Right lung (tissue), 5 donors: ENCODE data around the gene STAT5A. TPM values are rescaled to one million over a fixed set of nuclear protein-coding genes. Genes with fewer than 3 reads are reported as not detected.

Experiments
- DNase-seq, 2 donors: peaks; one replicate each; pipeline ENCODE4 v3.0.0-alpha.2; 2013
- polyA plus RNA-seq, 5 donors: library from polyadenylated mRNA; unstranded; fragments of 120-200 nt; gene quantifications; one replicate each; pipeline versions ENCODE4 v1.2.1 to v1.2.3, GENCODE V29; 2013; ENCODE audit warnings: inconsistent platforms in 1 of 5, low replicate concordance in 1 of 5; ENCODE audit not compliant: insufficient read length in 5 of 5, insufficient read depth in 1 of 5

Gene STAT5A
- polyA plus RNA-seq, 5 donors: 6.9 to 13.7 (median 10.4) TPM

DNA sequence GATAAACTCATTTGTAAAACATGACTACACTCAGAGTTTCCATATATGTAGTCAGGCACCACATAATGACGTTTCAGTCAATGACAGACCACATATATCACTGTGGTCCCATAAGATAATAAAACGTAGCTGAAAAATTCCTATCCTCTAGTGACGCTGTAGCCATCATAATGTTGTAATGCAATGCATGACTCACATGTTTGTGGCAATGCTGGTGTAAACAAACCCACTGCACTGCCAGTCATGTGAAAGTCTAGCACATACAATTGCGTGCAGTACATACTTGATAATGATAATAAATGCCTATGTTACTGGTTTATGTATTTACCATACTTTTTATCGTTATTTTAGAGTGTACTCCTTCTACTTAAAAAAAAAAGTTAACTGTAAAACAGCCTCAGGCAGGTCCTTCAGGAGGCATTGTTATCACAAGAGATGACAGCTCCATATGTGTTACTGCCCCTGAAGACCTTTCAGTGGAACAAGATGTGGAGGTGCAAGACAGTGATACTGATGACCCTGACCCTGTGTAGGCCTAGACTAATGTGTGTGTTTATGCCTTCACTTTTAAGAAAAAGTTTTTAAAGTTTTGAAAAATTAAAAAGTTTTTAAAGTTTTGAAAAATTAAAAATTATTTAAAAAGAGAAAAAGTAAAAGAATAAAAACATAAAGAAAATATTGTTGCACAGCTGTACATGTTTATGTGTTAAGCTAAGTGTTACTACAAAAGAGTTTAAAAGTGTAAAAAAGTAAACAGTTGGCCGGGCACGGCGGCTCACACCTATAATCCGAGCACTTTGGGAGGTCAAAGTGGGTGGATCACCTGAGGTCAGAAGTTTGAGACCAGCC is 21.2 kb upstream of the STAT5A start:
- DNase-seq: no peak

DNA sequence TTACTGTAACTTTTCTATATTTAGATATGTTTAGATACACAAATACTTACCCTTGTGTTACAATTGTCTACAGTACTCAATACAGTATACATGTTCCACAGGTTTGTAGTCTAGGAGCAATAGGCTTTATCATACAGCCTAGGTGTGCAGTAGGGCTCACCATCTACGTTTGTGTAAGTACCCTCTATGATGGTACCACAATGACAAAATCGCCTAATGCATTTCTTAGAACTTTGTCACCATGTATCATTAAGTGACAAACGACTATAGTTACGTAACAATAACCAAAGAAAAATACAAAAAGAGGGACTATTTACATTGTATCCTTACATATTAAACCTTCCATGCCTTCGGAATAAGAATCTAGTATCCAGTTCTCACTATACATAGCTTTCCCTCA is 20.1 kb upstream of the STAT5A start:
- DNase-seq: no peak

DNA sequence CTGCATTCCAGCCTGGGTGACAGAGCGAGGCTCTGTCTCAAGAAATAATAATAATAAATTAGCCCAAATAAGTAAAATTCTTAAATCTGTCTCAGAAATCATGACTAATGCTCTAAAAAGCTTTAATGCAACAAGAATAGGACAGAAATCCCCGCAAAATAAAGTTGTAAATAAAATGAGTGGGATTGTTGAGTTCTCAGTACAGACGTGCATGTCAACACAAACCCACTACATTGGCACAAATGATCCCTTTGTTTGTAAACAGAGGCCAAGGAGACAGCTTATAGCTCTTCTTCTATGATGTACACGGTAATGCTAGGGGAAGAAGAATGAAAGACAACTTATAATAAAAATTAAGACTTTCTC is 18.1 kb upstream of the STAT5A start:
- no peak for DNase-seq

DNA sequence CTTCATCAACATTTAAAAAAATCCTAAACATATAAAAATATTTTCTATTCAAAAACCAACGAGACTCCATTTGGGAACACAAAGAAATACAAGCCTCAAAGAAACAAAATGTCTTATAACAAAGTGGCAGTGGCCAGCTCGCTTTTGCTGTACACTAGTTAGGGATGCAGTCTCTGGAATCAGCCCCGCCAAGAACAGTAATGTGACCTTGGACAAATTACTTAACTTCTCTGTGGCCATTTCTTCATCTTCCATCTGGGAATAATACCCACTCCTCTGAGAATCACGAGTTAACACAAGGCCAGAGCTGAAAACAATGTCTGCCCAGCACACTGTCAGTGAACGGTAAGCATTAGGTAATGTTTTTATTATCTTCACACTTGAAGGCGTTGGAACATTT is 17.7 kb upstream of the STAT5A start:
- no peak for DNase-seq

DNA sequence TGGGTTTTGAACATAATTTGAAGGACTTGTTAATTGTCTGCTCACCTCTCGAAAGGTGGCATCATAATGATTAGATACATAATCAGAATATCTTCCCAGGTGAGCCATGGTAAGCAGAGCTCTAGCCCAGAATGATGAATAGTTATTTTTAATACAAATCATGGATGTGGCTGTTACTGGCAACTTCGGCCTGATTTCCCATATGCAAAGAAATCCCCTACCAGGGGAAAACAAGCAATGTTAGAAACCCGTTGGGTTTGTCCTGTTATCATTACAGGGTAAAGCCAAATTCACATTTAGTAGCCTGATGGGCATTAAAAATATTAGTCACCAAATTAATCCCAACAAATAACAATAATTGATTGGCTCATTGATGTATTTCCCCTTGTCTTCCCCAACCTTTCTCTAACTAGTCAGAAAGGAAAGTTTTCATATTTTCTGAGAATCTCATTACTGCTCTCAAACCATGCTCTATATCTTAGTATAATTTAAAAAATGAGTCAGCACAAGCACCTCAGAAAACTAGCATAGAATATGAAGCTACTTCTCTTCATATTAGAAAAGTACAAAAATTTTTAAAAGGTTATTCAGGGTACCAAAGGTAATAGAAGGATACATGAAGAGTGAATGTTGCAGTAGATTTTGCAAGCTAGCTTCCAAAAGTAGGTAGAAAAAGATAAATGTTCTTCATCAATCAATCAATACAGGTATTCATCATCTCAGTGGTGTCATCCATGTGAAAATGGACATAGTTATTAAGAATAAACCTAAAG is 17.1 kb upstream of the STAT5A start:
- no peak for DNase-seq

DNA sequence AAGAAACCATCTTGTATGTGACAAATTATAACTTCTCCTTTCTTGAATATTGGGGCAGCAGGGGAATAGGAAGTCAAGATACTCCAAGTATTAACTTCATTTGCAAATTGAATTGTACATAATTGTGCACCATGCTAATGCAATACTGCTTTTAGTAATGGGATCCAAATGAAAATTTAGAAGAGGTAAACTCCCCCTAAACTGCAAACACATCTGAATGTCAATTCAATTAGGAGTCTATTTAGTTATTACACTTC is 16.6 kb upstream of the STAT5A start:
- no peak for DNase-seq

DNA sequence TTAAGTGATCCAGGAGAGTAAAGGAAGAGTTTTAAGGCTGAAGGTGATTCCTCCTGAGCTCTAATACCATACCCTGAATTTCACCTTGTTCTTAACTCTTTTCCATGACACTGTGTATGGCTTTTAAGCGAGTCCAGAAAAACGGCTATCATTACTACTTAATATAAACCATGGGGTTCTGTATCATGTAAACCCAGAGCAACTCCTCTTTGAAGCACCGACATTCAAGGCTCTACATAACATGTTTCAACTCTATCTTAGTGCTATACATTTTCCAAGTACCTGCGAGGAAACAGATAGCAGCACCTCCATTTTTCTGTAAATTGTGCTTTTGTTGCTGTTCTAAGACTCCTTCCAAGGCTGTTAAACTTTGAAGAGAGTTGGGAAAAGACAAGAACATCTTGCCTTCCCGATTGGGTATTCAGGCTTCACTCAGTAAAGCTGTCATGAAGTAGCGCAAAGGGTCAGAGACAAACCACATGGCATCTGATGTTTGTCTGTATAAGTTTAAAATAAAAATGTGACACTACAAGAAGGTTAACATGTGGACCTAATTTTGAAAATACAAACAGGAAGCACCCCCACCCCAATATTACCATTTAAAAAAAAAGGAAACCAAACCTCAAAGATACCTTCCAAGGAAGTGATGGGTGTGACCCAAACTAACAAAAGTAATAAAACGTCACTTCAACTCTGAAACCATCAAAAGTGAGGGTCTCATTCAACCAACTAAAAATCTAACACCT is 16.0 kb upstream of the STAT5A start:
- DNase-seq: no peak

DNA sequence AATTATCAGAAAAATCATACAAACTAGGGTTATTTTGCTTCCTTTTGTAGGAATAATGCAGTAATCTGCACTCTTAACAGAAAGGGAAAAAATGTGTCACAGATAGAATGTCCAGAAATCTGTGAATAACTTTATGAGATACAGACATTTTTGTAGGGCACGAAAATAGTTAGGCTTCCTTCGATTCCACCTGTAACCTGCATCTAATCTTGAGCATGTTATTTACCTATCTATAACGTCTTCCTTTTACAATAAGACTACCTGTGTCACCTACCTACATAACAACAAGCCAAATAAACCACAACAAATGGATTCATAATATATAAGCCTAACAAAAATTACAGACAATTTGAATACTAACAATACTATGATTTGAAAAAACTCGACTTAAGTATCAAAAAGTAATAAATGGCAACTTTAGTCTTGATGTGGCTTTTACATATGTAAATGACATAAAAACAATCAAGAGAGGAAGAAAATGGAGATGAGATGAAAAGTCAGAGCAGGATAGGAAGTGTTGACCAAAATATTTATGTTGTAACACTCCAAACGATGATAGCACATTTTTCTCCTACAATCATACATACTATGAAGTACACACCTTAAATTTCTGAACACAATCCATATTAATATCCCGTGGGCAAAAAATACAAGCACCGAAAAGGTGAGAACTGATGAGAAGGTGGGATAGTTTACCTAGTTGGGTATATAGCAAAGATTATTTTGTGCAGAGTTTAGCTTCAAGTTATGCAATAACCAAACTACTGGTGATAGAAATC is 14.6 kb upstream of the STAT5A start:
- DNase-seq: no peak

DNA sequence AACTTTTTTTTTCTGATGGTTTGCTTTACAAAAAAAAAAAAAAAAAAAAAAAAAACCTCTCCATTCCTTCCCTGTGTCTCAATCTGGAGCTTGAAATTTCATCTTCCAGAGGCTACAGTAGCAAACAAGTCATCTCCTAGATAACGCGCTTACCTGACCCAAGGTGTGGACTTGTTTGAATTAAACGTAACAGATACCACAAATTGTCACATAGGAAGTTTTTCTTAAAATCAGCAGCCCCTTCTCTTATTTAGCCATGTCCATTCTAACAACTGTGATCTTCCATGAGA is 14.1 kb upstream of the STAT5A start:
- no peak for DNase-seq

DNA sequence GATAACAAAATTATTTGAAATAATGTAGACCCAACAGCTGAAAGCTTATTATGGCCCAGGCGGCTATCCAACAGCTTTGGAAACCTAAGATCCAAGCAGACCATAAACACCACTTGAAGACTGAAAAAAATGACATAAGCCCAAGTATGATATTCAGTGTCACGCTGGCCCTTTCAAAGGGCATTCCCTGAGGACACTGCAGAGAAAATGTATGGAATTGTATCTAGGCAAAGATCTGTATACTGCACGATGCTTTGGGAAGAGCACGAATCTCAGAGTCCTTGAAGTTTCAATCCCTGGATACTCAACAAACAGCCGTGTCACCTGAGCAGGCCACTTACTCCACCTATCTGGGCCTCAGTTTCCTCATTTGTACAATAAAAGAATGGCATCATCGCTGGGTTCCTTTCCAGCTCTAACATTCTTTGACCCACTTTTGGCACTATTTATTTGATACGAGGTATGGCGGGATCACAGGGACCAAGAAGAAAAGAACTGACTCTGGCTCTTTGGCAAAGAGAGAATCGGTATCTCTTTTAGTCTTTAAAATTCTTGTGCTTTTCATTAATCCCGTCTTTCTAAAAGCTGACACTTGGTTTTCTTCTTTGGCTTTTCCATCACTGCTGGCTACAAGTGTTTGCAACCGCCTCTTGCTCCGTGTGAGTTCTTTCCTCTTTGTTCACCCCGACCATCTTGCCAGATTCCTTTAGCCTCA is 13.3 kb upstream of the STAT5A start:
- no peak for DNase-seq

DNA sequence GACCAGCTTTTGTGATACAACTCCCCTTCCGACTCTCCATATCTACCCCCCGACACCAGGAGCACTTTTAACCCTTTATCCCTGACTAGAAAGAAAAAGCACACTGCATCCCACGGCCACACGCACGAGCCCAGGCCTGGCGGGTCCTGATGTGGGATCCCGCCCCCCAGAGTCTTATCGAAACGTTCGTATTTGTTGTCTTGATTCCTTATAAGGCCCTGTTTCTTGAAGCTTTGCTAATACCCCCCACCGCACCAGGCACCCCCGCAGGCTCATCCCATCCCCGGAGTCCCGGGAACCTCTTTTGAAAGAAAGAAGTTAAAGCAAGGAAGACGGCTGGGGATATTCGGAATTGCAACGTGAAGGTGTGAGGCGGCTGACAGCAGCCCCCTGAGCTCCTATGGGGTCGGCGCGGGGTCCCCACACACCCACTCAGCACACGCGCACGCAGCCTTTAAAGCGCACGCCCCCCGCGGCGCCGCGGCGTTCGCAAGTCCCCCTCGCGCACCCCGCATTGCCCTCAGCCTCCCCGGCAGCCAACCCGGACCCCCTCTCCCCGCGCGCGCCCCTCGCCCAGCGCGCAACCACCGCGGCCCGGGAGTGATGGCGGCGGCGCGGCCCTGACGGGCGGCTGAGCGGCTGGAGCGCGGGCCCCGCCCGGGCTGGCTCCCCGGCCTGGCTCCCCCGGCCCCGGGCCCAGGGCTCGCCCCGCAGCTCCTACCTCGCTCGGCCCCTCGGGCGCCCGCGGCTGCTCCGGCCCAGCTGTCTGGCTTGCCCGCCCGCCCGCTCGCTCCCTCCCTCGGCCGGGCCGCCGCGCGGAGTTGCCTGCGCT is 12.6 kb upstream of the STAT5A start:
- peak in 1 of 2 donors; percentile 51 for DNase-seq

DNA sequence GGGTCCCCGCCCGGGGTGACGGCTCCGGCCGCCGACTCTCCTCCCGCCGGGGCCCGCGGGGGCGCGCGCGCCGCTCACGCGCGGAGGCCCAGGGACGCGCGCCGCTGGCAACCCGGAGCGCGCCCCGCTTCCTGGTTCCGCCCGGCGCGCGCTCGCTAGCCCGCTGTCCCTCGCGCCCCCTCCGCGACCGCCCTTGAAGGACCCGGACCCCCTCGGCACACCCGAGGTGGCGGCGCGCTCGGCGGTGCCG is 12.0 kb upstream of the STAT5A start, which contains the start of gene STAT5B:
Gene STAT5B (minus strand): TSS at position 33 of the 250 bp plus-strand sequence. CDS start 44,264 bp downstream, outside the sequence.
- peak in 1 of 2 donors; percentile 67 for DNase-seq

DNA sequence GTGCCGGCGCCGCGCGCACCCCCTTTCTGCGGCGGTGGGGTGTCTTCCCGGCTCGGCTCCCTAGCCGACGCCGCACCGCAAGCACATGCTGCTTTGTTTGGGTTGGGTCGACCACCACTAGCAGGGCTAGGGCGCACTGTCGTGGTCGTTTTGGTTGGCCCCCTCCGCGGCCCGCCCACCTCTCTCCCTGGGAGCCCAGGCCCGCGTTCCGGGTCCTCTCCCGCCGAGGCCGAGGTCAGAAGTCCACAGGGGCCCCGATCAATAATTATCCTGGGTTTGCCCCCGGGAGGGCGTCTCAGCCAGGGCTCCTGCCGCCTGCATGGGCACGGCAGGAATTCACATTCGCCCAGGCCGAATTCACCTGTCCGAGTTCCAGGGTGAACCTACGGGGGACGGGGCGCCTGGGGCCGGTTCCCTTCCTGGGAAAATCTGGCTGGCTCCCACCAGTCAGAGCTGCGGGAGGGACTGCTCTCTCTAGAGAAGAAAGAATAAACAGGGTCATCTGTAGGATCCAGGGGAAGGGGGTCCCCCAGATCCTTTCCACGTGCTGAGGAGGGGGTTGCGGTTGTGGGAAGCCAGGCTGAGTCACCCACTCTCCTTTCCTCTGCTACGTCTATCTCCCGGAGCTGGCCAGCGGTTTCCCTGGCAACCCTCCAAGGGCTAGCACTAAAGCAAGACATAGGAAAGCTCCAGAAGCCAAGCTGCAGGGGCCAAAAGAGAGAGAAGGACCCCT is 11.5 kb upstream of the STAT5A start:
- DNase-seq: no peak

DNA sequence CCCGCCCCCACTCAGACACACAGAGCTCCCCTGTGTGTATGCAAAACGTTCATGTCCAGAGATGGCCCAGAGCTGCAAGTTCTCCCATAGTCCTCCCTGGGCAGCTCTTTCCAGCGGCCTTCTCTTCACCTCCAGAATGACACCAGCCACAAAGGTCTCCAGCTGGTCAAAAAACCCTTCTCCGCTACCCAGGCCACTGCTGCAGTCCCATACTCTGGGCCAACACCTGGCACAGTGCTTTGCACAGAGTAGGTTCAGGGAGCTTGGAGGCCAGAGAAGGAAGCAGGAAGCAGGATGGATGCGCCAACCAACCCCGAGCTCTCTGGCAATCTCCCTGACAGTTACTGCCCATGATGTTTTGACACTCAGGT is 11.0 kb upstream of the STAT5A start:
- no peak for DNase-seq

DNA sequence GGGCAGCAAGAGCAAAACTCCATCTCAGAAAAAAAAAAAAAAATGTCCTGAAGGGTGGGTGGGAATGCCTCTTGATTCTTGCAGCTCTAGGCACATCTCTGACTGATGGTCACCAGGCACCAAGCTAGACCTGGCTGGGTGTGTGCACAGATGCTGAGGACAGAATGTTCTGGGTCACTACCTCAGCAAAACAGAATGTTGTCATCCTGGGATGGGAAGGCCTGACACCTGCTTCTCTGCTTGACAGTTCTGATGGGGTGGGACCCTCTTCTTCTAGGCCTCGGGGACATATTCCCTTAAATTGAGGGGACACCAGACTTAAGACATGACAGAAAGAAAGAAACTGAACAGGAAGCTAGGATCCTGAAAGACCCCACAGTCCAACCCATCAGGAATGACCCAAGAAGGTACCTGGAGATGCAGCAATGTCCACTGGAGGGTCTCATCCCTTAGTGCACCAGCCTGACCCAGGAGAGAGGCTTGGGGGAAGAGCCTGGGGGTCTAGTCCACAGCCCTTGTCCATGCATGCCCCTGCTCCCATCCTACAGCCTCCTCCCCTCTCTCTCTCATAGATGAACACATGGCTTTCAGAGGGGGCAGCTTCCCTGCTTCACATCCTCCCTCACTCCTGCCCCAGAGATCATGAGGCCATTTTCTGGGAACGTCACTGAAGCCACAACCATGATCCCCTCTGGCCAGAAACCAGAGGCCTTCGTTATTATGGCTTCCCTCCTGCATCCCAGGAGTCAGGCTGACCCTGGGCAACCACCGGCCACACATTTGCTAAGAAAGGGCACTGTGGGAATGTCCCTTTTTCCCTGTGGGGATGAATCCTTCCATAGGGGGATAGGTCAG is 8.3 kb upstream of the STAT5A start:
- no peak for DNase-seq

DNA sequence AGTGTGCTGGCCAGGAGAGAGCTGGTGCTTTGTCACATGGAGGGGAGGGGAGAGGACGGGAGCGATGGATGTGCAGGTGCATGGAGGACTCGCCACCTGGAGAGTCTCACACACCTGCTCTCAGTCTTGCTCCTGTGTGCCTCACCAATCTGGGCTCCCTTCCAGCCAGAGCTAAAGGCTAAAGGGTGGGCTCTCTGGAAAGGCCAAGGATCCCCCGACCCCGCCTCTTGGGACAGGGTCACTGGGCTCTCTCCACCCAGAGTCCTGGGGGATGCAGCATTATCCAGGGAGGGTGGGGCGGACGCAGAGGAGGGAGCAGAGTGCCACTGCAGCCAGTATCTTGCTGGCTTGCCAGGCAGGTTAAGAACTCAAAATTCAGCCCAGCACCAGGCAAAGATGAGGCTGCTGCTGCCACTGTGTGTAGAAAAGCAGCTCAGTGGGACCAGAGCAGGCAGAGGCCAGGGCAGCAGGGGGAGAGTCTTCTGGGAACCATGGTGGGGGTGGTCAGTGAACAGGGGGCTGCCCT is 6.7 kb upstream of the STAT5A start:
- DNase-seq: no peak

DNA sequence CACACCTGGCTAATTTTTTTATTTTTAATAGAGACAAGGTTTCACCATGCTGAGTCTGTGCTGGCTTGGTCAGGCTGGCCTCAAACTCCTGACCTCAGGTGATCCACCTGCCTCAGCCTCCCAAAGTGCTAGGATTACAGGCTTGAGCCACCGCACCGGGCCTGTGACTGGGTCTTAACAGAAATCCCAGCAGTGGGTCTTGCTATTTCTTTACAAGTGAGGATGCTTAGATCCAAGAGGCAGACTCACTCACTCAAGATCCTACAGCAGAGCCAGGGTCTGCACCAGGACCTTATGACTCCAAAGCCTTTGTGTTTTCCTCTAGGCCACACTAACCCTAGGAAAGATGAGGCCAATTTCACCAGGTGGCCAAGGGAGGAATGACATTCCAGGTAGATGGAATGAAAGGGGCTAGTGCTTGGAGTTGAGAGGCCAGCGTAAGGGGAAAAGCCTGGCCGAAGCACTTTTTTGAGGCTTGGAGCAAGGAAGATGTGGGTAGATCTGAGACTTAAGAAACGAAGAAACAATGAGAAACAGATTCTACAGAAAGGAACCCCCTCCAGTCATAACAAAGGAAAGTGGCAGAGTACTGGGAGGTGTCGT is 5.7 kb upstream of the STAT5A start:
- DNase-seq: no peak

DNA sequence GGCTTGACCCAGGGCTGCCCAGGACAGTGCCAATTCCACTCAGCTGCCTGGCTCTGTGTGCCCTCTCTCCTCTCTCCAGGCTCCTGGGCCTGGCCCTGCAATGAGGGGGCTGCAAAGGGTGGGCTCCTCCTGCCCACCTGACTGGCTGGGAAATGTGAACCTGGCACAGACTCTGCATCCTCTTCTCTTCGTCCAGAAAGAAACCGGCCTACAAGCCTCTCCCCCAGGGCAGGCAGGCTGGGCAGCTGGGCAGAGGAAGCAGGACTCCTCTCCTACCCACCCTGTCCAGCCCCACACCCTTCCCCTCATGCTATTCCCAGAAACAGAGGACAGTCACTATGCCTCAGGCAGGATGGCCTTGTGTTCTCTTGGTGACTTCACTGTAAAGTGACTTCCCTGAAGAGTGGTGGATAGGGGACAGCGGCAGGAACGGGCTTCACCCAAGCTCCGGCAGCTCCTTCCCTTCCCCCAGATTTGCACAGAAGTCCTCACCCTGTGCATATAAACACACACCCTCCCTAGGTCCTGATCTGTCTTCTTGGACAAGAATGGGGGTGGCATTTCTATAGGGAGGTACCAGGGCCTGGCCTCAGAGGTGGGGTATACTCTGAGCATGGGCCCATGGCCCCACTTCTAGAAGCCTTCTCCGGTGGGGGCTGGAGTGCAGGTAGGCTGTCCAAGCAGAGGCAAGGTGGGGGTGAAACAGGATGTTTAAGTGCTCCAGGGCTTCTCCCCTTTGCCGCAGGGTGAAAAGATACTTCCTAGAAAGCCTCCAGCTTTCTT is 4.9 kb upstream of the STAT5A start:
- DNase-seq: no peak
